ENCODE data around the gene CAPN13. TPM values are rescaled to one million over a fixed set of nuclear protein-coding genes. Genes with fewer than 3 reads are reported as not detected.

CAPN13 gene
- polyA plus RNA-seq, 1 donor, result 0.13 TPM

DNA sequence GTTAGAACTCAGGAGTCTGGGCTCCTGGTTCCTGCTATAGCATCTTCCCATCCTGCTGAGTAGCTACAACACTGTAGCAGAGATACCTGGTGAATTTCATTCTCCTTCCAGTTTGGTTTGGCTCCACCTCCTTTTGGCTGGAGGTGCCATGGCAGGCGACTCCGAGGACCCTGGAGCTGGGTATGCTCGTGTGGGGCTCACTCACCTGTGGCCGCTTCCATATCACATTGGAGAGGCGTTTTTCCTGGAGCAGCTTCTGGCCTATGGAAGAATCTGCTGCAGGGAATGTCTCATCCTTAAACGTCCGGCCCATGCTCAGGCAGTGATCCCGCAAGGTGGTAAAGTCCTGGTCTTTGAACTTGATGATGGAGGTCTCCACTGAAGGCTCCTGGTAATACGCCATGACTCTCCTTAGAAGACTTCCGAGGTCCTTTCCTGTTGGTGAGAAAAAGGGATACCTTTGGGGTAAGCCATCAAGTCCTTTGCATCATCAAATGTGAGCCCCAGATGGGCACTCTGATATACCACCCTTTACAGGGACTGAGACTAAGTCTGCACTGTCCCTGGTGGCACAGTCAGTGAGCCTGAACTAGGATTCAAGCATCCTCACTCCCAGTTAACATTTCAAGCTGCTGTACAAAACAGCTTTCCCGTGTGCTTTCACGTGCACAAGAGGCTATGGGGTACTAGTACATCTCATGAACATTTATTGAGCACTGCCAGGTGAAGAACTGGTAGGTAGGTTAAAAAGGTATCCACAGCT is 20.1 kb downstream of the CAPN13 start:
- no peak for DNase-seq (ENCODE audit: low read depth)

DNA sequence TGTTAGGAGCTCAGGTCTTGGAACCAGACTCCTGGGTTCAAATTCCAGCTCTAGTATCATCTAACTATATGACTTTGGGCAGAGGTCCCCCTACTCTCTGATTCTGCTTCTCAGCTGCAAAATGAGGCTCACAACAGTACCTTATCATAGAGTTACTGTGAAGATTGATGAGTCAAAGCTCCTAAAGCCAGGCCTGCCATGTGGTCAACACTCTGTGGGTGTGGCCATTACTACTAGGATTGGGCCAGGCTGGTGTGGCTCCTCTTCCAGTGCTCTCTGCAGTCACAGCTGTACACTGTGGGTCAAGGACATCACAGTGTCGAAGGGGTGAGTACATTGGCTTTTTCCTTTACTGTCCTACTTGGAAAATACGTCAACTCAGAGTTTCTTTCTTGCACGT is 22.6 kb downstream of the CAPN13 start:
- no peak for DNase-seq (ENCODE audit: low read depth)

DNA sequence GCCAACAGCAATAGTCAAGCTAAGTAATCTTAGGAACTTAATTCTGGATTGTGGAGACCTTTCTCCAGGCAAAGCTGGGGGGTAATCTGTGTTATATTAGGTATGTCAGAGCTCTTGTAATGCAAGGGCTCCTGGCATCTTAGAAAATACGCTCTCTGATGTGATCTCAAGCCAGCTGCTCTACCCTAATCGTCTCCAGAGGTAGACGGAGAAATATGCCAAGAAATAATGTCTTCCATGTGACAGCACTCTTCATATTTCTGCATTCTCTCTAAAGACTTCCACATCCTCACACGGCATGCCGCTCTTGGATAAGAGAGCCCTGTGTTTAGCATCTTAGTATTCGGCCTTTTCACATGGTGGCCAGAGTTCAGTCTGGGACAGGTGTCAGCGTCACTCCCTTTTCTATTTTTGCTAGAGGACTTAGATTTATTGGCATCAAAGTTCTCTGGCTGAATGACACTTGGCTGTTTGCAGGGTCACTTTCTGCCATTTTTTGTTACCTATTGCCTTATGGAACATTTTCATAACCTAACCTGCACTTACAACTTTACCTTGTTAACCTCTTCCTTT is 25.2 kb downstream of the CAPN13 start:
- no peak for DNase-seq (ENCODE audit: low read depth)

DNA sequence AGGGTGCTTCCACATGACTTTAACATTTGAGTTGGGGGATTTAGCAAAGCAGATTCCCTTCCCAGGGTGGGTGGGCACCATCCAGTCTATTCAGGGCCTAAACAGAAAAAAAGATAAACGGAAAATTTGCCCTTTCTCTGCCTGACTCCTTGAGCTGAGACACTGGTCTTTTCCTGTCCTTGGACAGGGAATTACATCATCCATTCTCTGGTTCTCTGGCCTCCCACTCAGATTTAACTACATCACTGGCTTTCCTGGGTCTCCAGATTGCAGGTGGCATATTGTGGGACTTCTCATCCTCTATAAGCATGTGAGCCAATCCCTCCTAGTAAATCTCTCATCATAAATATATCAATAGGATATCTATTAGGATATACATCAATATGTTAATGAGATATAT is 25.8 kb downstream of the CAPN13 start:
- DNase-seq (ENCODE audit: low read depth), result no peak

DNA sequence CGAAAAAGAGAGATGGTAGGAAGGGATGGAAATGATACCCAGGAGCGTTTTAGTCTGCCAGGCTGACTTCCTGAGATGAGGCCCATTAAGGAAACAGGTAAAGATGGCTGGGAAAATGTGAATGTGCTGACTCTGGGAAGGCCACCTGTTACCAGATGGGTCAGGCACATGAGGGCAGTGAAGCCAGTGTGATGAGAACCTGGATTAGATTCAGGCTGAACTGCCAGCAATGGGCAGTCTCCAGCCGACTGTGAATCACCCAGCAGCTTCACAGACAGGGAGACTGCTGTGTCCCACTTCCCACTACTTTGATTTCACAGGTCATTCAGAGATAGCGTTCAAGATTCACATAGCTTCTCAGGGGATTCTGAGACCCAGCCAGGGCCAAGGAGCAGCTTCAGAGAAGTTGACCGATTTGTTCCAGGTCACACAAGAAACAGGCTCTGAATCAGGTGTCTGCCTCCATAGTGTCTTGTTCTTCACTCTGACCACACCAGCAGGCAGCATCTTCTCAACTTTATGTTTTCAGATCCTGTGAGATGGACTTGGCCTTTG is 26.4 kb downstream of the CAPN13 start:
- DNase-seq (ENCODE audit: low read depth), result no peak

DNA sequence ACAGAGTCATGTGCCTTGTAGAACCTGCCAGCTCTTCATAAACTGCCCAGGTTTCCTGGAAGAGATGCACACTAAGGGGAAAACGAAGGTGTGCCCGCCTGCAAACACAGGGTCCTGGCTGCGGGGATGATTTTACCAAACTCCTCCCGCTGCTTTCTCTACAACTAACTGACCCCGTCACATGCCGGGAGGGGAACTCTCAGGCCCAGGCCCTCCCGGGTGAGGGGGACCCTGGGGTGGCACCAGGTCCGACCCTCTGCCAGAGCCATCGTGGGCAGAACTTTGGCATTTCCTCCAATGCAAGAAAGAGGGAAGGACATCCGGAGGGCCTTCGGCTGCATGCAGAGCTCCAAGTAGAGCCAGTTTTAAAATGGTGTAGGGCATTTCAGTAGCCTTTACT is 28.6 kb downstream of the CAPN13 start:
- no peak for DNase-seq (ENCODE audit: low read depth)

DNA sequence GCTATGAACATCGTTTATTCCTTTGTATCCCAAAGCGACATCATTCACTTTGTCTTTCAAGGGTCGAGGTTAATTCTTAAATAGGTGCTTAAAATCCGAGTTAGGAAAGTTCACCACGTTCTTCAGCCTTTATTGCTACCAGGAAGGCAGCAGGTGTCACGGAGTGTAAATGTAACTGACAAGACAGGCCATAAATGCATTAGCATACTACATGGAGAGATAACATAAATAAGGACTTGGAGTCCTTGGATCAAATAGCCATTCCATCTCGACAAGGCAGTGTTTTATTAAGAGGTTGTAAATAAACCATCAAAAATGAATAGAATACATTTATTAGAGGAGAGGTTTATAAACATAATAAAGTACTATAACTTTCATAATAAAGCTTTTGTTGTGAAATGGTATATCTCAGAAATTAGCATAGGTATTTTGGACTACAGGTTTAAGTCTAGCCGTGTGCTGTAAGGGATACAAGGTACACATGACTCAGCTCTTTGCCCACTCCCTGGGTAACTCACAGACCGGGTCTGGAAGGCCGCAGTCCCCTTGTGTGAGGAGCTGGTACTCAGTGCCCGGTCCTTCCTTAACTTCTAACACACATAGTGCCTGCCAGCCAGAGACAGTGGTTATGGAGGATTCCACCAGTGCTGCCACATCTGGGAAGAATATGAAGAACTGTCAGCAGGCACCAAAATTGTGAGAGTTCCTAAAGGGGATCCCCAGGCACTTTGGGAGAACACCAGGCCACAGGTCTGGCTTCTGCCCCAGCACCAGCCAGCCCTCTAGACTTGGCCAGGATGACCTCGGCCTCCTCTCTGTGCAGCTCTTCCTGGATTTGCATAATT is 29.4 kb downstream of the CAPN13 start:
- DNase-seq (ENCODE audit: low read depth), result no peak

DNA sequence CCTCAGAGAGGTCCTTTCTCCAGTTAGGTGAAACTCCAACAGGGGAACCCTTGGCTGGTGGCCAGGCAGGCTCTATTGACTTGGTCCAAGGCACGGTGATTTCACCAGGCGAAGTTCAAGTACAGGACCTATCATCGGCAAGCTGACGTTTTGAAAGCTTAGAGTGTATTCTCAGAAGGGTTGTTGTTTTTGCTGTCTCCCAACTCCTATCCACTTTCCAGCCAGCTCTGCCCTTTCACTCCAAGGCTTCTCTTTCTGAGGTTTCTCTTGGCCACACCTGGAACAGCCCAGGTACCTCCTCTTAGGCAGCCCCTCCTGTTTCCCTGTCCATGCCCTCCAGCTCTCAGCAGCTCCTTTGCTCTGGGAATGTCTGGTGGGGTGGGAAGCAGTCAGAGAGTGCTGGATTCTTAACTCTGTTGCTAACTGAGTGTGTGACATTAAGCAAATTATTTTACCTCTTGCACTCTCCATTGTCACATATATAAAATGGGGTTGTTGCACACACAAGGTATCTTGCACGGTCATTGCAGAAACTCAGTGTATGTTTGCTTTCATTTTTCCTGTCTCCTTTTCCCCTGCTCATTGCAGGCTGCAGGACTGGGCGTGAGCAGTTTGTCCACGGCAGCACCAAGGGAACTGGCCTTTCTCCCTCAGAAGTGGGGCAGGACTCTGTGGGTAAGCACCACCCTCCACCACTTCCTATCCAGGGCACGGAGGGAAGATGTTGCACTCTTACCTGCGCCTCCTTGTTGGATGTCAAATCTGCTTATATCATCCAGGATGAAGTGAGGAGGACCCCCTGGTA is 30.2 kb downstream of the CAPN13 start:
- no peak for DNase-seq (ENCODE audit: low read depth)

DNA sequence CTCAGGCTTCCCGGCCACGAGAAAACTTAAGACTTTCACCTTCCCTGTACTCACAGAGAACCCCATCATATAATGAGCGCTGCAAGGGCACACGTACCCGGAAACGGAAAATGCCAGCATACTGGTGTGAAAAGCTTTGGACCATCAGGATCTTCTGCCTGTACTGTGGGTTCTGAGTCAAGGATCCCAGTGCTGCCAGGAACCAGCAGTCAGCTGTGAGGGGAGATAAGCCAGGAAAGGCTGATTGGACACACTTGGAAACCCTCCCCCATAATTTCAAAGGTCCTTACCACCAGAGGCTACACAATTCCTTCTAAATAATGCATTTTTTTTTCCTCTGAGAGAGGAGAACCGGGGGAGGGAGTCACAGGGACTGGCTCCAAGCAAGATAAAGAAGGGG is 31.4 kb downstream of the CAPN13 start:
- no peak for DNase-seq (ENCODE audit: low read depth)

DNA sequence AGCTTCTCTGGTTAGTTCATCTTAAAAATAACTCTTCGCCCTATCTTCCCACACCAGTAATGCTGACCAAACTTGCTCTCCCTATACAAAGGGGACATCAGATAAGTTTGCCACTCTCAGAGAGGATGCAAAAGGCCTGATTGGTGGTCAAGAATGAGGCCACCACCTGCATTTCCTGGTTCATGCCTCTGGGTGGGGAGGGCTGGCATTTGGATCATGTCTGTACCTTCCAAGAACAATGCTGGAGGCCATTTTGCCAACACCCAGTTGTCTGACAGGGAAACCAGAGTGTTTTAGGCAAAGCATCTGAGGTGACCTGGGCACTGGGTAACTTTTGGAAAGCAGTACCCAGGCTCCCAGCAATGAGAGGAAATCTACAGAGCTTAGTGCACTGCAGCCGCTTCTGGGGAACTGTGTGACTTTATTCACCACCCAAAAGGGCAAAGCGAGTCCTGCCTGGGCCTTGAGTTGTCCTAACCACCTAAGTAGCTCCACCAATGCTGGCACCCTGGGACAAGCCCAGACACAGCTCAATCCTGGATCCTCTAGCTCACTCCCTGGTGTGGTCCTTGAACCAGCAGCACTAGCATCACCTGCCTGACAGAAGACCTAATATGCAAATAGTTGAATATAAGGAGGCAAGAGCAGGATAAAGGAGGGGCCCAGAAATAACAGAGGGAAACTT is 35.1 kb downstream of the CAPN13 start:
- DNase-seq (ENCODE audit: low read depth), result no peak

DNA sequence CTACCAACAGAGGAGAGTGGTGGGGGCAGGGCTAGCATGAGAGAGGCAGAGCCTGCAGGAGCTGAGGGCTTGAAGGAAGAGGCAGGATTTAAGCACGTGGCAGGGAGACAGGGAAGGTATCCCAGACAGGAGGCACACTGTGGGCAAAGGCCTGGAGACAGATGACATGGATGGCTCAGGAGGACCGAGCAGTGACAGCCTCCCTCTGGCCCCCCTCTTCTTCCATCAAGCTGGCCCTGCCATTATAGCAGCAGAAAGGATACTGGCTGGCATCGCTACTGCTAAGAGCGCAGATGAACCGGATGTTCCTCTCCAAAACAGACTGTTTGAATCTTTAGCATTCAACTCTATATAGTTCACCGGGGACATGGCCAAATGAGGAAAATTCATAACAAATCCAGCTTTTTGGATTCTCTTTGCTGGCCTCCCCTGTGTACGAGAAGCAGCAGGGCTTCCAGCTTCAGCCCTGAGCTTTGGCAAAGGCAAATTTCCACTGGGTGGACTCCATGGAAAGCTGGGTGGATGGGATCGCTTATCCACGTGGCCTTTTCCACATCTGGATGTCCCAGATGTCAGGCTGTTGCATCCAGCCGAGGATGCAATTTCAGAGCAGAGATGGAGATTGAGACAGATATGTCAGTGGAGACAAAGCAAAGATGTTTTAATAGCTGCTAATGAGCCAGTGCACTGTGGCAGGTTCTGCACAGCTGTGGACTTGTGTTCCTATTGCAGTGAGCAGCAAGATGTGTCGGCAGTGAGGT is 36.2 kb downstream of the CAPN13 start:
- DNase-seq (ENCODE audit: low read depth), result peak; percentile 87

DNA sequence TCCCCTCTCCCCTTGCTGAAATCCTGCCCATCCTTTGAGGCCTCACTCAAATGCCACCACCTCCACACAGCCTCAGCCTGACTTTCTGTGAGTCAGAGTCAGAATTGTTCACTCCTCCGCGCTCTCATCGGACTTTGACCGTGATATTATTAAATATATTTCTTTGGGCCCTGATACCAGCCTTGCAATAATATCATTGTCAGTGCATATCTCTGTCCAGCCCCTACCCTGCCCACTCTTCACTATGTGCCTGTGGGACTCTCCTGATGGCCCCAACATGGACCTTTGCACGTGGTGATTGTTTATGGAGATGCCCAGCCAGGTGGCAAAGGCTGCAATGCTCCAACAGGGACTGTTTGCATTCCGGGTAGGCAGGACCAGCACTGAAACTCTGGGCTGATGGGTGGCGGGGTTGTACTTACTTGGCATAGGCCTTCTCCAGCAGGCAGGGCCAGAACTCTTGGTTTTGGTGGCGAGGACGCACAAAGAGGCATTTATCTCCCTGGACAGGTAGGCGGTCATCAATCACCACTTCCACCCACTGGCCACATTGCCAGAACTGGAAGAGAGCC is 37.3 kb downstream of the CAPN13 start:
- no peak for DNase-seq (ENCODE audit: low read depth)

DNA sequence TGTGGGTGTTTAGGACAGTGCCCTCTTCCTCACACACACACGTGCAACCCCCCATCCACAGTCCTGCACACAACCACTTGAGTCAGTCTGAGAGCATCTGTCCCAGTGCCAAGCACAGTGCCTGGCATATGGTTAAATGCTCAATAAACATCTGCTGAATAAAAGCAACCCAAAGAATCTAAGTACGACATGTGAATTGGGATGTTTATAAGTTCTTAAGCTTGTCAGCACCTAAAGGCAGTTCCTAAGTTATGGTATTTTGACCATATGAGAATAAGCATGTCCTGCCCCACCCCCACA is 37.8 kb downstream of the CAPN13 start:
- no peak for DNase-seq (ENCODE audit: low read depth)

DNA sequence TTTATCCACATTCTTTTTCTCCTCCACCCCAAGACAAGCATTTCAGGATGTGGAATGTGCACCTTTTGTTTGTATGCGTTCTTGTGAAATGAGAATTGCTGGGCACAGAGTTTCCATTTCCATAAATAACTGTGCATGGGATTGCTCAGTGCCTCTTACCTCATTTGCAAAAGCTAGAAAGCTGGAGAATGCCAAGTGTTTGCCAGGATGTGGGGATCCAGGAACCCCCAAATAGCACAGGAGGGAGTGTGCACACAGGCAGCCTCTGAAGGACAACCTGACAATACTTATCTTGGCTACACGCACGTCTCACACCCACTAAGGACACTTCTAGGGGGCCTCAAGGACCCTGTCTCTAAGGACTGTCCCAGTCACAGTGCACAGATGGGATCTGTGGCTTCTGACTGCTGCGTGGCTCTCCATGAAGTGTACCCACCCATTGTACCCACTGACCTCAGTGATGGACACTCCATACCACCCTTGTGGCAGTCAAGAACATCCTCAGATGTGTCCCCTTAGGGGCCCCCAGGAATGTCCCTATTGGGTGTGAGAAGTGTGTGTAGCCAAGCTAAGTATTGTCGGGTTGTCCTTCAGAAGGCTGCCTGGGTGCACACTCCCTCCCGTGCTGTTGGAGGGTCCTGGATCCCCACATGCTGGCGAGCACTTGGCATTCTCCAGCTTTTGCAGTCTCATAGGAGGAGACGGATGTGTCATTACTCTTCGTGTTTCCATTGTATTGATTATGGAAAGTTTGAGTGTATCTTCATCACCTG is 38.4 kb downstream of the CAPN13 start:
- no peak for DNase-seq (ENCODE audit: low read depth)

DNA sequence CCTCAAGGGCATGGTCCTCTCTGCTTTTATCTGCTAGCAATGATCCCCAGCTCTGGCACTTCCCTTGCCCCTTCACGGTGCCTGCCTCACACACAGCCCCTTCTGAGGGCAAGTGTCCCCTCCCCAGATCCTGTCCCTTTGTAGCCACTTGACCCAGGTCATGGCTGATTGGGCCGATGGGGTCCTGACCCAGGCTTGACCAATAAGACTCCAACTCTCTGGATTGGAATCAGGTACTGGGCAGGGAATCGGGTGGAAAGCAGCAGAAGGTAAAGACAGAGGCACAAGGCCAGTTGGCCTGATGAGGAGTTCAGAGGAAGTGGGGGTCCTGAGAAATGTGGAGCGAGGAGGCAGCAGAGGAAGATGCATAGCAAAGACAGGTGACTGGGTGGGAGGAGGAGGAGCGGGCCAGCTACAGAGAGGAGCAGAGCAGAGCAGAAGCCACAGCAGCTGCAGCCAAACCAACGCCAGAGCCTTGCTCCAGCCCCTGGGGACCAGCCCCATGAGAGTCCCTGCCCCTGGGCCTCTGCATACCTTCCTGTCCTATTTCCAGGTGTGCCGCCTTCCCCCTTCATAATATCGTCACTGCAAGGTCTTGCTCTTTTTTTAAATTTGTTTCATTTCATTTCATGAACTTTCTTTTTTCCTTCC is 39.1 kb downstream of the CAPN13 start:
- no peak for DNase-seq (ENCODE audit: low read depth)

DNA sequence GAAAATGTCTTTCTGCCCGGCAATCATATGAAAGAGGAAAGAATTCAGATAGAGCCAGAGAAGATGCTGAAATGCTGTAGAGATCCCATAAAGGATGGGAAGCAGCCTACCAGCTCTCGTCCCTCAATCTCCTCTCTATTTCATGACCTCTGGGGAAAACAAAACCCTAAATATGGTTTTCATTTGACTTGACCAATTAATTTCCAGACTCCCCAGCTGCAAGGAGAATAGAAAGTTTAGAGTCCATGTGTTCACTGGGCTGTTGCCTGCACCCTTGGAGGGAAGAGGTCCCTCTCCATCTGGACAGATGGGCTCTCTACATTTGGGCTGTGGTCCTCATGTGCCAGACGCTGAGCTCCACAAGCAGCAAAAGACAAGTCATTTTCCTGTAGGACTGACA is 40.6 kb downstream of the CAPN13 start:
- no peak for DNase-seq (ENCODE audit: low read depth)

DNA sequence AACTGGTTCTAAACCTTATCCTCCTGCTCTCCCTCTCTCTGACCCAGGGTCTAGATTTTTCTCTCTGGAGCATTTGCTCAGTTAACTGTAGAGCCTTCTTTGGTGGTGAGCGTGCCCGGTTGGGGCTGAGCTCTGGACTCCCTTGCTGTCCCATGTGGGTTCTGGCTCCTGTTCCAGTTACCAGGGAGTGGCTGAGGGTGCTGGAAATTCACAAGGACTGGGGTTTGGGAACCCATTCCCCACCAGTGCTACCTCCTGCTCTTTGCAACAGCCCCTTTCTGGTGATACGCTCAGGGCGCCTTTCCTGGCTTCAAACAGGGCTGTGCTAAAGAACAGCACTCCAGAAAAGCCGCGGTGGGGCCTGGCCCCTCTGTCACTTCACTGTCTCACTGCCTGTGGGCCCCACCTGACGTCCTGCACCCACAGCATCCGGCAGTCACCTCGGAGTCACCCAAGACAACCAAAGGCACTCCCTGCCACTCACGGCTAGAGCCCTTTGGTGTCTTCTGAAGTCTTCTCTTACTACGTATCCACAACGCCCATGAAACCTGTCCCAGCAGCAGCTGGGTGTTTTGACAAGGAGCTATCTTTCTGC is 41.3 kb downstream of the CAPN13 start:
- no peak for DNase-seq (ENCODE audit: low read depth)

DNA sequence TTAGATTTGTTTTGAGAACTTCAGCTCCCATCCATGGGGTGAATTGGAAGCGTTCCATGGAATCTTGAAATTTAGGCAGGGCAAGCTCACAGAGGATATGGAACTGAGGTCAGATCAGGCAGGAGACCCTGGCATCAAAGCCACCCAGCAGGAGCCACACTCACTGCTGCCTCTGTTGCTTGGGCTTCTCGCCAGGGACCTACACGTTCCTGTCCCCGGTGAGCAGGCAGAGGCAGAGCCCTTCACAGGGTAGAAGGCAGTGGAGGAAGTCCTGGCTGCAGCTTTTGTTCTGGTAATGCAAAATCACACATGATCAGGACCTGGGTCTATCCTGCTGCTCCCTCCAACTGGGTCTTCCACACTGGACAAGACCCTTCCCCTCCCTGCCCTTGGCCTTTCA is 42.1 kb downstream of the CAPN13 start:
- no peak for DNase-seq (ENCODE audit: low read depth)

Measured in forelimb muscle (tissue), 1 donor.